Nephron progenitor cell (in vitro differentiated cells): ENCODE measurements around the gene XYLB.

Source experiments
- DNase-seq: peaks from one replicate; pipeline ENCODE4 v3.0.0; 2021
- H3K27ac Mint-ChIP-seq: 2 replicates; pipeline ENCODE4 v1.8.0; 2021; ENCODE audit warnings: mild to moderate bottlenecking, moderate library complexity, mixed read lengths
- H3K27me3 Mint-ChIP-seq: 2 replicates; pipeline ENCODE4 v1.8.0; 2021; ENCODE audit warnings: mild to moderate bottlenecking, low read depth, mixed read lengths; ENCODE audit not compliant: poor library complexity
- H3K36me3 Mint-ChIP-seq: 2 replicates; pipeline ENCODE4 v1.8.0; 2021; ENCODE audit warnings: low read depth, mixed read lengths
- H3K4me1 Mint-ChIP-seq: 2 replicates; pipeline ENCODE4 v1.8.0; 2021; ENCODE audit warnings: mixed read lengths
- H3K4me3 Mint-ChIP-seq: 2 replicates; pipeline ENCODE4 v1.8.0; 2021; ENCODE audit warnings: mild to moderate bottlenecking, moderate library complexity, mixed read lengths
- H3K9me3 Mint-ChIP-seq: 2 replicates; pipeline ENCODE4 v1.8.0; 2021; ENCODE audit warnings: mild to moderate bottlenecking, moderate library complexity, mixed read lengths
- TF ChIP-seq, protein P1 (sequence below): fragments of 200-600 bp; sonication (generic); IDR thresholded peaks from 2 replicates; pipeline ENCODE4 v1.5.0; 2021; ENCODE audit warnings: antibody characterized with exemption

The XYLB gene

GRCh38 chr3:38370149-38370548, 23.6 kb downstream of the XYLB start:
- DNase-seq, result no peak
- Mint-ChIP-seq H3K27ac (no peak overlapping the region), H3K4me1 (peaks cover 7% of the 10 kb centered on the region), H3K36me3 (peaks cover 31% of the 10 kb centered on the region), H3K4me3 (no peak overlapping the region), H3K9me3 (no peaks in the 10 kb centered on the region), H3K27me3 (no peaks in the 10 kb centered on the region)
- TF ChIP-seq, protein P1, sequence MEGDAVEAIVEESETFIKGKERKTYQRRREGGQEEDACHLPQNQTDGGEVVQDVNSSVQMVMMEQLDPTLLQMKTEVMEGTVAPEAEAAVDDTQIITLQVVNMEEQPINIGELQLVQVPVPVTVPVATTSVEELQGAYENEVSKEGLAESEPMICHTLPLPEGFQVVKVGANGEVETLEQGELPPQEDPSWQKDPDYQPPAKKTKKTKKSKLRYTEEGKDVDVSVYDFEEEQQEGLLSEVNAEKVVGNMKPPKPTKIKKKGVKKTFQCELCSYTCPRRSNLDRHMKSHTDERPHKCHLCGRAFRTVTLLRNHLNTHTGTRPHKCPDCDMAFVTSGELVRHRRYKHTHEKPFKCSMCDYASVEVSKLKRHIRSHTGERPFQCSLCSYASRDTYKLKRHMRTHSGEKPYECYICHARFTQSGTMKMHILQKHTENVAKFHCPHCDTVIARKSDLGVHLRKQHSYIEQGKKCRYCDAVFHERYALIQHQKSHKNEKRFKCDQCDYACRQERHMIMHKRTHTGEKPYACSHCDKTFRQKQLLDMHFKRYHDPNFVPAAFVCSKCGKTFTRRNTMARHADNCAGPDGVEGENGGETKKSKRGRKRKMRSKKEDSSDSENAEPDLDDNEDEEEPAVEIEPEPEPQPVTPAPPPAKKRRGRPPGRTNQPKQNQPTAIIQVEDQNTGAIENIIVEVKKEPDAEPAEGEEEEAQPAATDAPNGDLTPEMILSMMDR, result no peak

DNA sequence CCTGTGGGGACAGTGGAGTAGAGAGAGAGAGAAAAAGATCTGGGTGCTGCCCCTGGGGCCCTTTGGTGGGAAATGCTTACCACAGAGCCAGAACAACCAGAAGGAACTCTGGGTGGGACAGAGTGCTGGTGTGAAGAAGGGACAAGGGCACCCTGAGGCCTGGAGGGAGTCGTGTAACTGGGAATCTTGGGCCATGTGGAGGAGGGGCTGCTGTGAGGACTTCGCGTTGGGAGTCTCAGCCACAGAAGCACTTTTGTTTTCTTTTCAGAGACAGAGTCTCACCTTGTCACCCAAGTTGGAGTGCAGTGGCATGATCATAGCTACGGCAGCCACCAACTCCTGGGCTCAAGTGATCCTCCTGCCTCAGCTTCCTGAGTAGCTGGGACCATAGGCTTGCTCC, 24.3 kb downstream of the XYLB start:
- TF ChIP-seq, protein P1, result no peak
- DNase-seq, result no peak
- Mint-ChIP-seq H3K36me3 (peaks cover 31% of the 10 kb centered on the region), H3K27me3 (no peaks in the 10 kb centered on the region), H3K4me3 (no peak overlapping the region), H3K27ac (no peak overlapping the region), H3K9me3 (no peaks in the 10 kb centered on the region), H3K4me1 (peaks cover 7% of the 10 kb centered on the region)

GRCh38 chr3:38371541-38372213, 25.1 kb downstream of the XYLB start:
- H3K27me3 Mint-ChIP-seq, result no peaks in the 10 kb centered on the region
- H3K36me3 Mint-ChIP-seq, result peaks cover 31% of the 10 kb centered on the region
- no peaks in the 10 kb centered on the region for H3K9me3 Mint-ChIP-seq
- TF ChIP-seq, protein P1, result no peak
- no peak for DNase-seq
- no peak overlapping the region for H3K27ac Mint-ChIP-seq
- H3K4me3 Mint-ChIP-seq, result no peak overlapping the region
- H3K4me1 Mint-ChIP-seq, result peaks cover 7% of the 10 kb centered on the region

DNA sequence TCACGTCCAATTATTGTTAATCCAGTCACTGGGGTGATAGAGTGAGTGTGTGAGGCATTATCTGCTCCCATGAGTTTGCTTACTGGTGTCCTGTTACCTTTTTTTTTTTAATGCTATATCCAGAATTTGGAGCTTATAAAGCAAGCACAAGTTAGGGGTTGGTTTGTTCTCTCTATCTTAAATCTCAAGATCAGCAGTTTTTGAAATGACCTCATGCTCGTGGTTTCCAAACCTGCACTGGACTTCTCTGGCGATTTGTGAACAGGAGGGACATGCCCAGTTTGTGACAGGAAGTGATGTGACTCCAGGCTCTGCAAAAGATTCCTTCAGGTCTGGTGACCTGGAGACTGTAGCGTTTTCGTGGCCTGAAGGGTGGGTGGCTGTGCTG, 25.6 kb downstream of the XYLB start:
- Mint-ChIP-seq H3K4me1 (peaks cover 7% of the 10 kb centered on the region), H3K36me3 (peaks cover 31% of the 10 kb centered on the region), H3K27ac (no peak overlapping the region), H3K9me3 (no peaks in the 10 kb centered on the region), H3K27me3 (no peaks in the 10 kb centered on the region), H3K4me3 (no peak overlapping the region)
- TF ChIP-seq, protein P1, result no peak
- no peak for DNase-seq

GRCh38 chr3:38374221-38374620, 27.6 kb downstream of the XYLB start:
- peak overlapping the region; percentile 54 for H3K27ac Mint-ChIP-seq
- no peaks in the 10 kb centered on the region for H3K4me1 Mint-ChIP-seq
- TF ChIP-seq, protein P1, result no peak
- no peaks in the 10 kb centered on the region for H3K27me3 Mint-ChIP-seq
- no peak for DNase-seq
- H3K4me3 Mint-ChIP-seq, result no peak overlapping the region
- H3K36me3 Mint-ChIP-seq, result peaks cover 36% of the 10 kb centered on the region
- no peaks in the 10 kb centered on the region for H3K9me3 Mint-ChIP-seq

GRCh38 chr3:38375072-38375471, 28.5 kb downstream of the XYLB start:
- Mint-ChIP-seq H3K27me3 (no peaks in the 10 kb centered on the region), H3K4me1 (no peaks in the 10 kb centered on the region), H3K9me3 (no peaks in the 10 kb centered on the region), H3K36me3 (peaks cover 38% of the 10 kb centered on the region), H3K27ac (no peak overlapping the region), H3K4me3 (no peak overlapping the region)
- TF ChIP-seq, protein P1, result no peak
- DNase-seq, result no peak
